Measurements from ENCODE around the gene SGSM1. TPM values are rescaled to one million over a fixed set of nuclear protein-coding genes. Genes with fewer than 3 reads are reported as not detected.

SGSM1 gene
- total RNA-seq, 1 experiment from 2014 or later, result 0.29 TPM

DNA sequence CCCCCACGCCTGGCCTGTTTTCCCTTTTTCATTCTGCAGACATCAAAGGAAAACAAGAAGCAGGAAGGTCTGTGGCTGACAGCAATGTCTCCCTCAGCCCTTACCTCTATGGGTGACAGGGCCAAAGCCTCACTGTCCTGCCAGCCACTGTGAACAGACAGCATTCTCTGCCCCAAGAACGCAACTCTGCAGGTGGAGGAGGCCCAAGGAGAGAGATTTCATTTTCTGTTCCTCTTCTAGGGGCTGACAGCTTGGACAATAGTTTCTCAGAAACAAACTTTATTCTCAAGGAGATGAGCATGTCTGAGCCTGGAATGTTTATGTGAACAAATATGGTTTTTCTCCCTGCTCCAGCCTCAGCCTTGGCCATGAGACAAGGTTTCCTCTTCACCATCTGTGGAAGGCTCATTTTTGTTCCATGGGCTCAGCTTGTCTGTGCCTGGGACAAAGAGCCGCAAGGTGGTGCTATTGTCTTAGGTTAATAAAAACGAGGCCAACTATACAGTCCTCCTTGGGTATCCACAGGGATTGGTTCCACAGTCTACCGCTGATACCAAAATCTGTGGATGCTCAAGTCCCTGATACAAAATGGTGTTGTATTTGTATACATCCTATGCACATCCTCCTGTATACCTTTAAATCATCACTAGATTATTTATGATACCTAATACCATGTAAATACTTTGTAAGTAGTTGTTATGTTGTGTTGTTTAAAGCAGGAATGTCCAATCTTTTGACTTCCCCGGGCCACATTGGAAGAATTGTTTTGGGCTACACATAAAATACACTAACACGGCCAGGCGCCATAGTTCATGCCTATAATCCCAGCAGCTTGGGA is 37.3 kb upstream of the SGSM1 start:
- no peak overlapping the region for H3K27ac ChIP-seq (ENCODE audit: low read length)
- DNase-seq (peak; percentile 68), ATAC-seq (peak; percentile 92)
- H3K9ac ChIP-seq (ENCODE audit: low read length), result no peak overlapping the region
- no peaks in the 10 kb centered on the region for H3K36me3 ChIP-seq (ENCODE audit: low read depth, low read length)
- no peak overlapping the region for H3K4me3 ChIP-seq (ENCODE audit: low read length)
- no peaks in the 10 kb centered on the region for H3K9me2 ChIP-seq (replicated peaks; ENCODE audit: low read length)
- no peaks in the 10 kb centered on the region for H3F3A ChIP-seq (ENCODE audit: low read length, unreplicated experiment)
- no peaks in the 10 kb centered on the region for H4K20me1 ChIP-seq (ENCODE audit: low read length)
- ChIA-PET CTCF (no interaction called here), POLR2A (ENCODE audit: unreplicated experiment) (no interaction called here)
- no peaks in the 10 kb centered on the region for H3K79me2 ChIP-seq (ENCODE audit: low read length)
- no peak overlapping the region for H2AFZ ChIP-seq (ENCODE audit: low read length)
- no TSS peak for BruUV-seq (replicated peaks)
- H3K4me2 ChIP-seq (ENCODE audit: low read length), result no peak overlapping the region
- no peaks in the 10 kb centered on the region for H3K4me1 ChIP-seq (ENCODE audit: insufficient read depth, low read length)
- intact Hi-C loops (cut with micrococcal nuclease), result loop anchor here (1.0 to 5.0 kb wide), 3 partner anchors 69 to 169 kb away; no protein-coding TSS in a partner anchor
- H3K27me3 ChIP-seq (ENCODE audit: low read length), result no peaks in the 10 kb centered on the region
- TF ChIP-seq, protein P1, sequence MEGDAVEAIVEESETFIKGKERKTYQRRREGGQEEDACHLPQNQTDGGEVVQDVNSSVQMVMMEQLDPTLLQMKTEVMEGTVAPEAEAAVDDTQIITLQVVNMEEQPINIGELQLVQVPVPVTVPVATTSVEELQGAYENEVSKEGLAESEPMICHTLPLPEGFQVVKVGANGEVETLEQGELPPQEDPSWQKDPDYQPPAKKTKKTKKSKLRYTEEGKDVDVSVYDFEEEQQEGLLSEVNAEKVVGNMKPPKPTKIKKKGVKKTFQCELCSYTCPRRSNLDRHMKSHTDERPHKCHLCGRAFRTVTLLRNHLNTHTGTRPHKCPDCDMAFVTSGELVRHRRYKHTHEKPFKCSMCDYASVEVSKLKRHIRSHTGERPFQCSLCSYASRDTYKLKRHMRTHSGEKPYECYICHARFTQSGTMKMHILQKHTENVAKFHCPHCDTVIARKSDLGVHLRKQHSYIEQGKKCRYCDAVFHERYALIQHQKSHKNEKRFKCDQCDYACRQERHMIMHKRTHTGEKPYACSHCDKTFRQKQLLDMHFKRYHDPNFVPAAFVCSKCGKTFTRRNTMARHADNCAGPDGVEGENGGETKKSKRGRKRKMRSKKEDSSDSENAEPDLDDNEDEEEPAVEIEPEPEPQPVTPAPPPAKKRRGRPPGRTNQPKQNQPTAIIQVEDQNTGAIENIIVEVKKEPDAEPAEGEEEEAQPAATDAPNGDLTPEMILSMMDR (conservative IDR thresholded peaks at IDR 0.05; ENCODE audit: low read depth, low read length), result peak; percentile 78
- no peak for TF ChIP-seq EZH2phosphoT487 (IDR thresholded peaks at IDR 0.05; ENCODE audit: borderline replicate concordance, low read length)
- TF ChIP-seq EZH2 (IDR thresholded peaks at IDR 0.05; ENCODE audit: low read length, unreplicated experiment), result no peak
- H3K9me3 ChIP-seq (ENCODE audit: low read length), result no peaks in the 10 kb centered on the region

DNA sequence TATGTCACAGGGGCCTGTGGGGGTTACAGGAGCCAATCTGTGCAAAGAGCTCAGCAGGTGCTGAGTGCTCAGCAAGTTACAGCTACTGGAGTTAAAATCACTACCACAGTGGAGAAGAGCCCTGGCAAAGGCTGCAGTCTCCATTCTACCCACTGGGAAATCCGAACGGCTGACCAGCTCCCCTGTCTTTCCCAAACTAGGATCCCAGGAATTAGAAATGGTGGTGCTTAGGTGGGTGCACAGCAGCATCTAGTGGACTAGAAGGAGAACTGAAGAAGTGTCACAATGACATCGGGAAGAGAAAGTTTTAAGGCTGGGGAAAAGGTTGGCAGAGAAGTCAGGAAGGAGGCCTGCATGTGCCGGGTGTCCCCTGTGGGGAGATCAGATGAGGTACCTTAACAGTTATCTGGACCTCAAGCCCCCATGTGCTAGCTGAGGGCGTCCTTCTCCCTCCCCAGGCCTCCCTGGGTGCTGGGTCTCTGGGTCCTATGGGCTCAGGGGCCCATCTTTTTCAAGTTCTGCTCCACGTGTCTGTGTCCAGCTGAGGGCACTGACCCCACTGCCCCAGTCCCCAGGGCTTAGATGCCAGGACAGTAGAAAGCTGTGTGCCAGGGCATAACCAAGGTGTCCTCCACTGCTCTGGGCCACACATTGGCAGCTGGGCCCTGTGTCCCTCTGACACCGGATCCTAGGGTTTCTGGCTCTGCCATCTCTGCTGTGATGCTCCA is 33.4 kb upstream of the SGSM1 start:
- ATAC-seq, result peak; percentile 62
- H4K20me1 ChIP-seq (ENCODE audit: low read length), result no peaks in the 10 kb centered on the region
- H2AFZ ChIP-seq (ENCODE audit: low read length), result no peak overlapping the region
- no peaks in the 10 kb centered on the region for H3K79me2 ChIP-seq (ENCODE audit: low read length)
- ChIA-PET POLR2A (ENCODE audit: unreplicated experiment) (no interaction called here), CTCF (interaction anchor here (0.6 kb wide), 2 partner anchors 34 to 112 kb away, joined by 3 to 14 read pairs; partner anchors contain the start of gene SGSM1)
- H3K4me2 ChIP-seq (ENCODE audit: low read length), result no peak overlapping the region
- no peaks in the 10 kb centered on the region for H3K36me3 ChIP-seq (ENCODE audit: low read depth, low read length)
- H3K9me3 ChIP-seq (ENCODE audit: low read length), result no peaks in the 10 kb centered on the region
- no peaks in the 10 kb centered on the region for H3F3A ChIP-seq (ENCODE audit: low read length, unreplicated experiment)
- intact Hi-C loops (cut with micrococcal nuclease), result no loop called here
- no peak overlapping the region for H3K4me3 ChIP-seq (ENCODE audit: low read length)
- H3K27ac ChIP-seq (ENCODE audit: low read length), result no peak overlapping the region
- no peaks in the 10 kb centered on the region for H3K27me3 ChIP-seq (ENCODE audit: low read length)
- no peak overlapping the region for H3K9ac ChIP-seq (ENCODE audit: low read length)
- peak; percentile 50 for DNase-seq
- no peaks in the 10 kb centered on the region for H3K9me2 ChIP-seq (replicated peaks; ENCODE audit: low read length)
- no peaks in the 10 kb centered on the region for H3K4me1 ChIP-seq (ENCODE audit: insufficient read depth, low read length)
- no TSS peak for BruUV-seq (replicated peaks)
- TF ChIP-seq, protein P1 (conservative IDR thresholded peaks at IDR 0.05; ENCODE audit: low read depth, low read length), result peak; percentile 60
- TF ChIP-seq EZH2phosphoT487 (IDR thresholded peaks at IDR 0.05; ENCODE audit: borderline replicate concordance, low read length) (no peak), EZH2 (IDR thresholded peaks at IDR 0.05; ENCODE audit: low read length, unreplicated experiment) (no peak)
